HG03045 (cell line): ENCODE data around the gene EXD3.
"Not testable (repeated sequence)": the region's sequence is repeated elsewhere in the genome, so short reads cannot be mapped to it uniquely, and the experiment has no call there.

Experiments used
- ATAC-seq: cut with Tn5 transposase; IDR thresholded peaks from one replicate; pipeline ENCODE4 v1.9.1; 2021; ENCODE audit warnings: mild to moderate bottlenecking, moderate library complexity; ENCODE audit not compliant: unreplicated experiment

The EXD3 gene

DNA sequence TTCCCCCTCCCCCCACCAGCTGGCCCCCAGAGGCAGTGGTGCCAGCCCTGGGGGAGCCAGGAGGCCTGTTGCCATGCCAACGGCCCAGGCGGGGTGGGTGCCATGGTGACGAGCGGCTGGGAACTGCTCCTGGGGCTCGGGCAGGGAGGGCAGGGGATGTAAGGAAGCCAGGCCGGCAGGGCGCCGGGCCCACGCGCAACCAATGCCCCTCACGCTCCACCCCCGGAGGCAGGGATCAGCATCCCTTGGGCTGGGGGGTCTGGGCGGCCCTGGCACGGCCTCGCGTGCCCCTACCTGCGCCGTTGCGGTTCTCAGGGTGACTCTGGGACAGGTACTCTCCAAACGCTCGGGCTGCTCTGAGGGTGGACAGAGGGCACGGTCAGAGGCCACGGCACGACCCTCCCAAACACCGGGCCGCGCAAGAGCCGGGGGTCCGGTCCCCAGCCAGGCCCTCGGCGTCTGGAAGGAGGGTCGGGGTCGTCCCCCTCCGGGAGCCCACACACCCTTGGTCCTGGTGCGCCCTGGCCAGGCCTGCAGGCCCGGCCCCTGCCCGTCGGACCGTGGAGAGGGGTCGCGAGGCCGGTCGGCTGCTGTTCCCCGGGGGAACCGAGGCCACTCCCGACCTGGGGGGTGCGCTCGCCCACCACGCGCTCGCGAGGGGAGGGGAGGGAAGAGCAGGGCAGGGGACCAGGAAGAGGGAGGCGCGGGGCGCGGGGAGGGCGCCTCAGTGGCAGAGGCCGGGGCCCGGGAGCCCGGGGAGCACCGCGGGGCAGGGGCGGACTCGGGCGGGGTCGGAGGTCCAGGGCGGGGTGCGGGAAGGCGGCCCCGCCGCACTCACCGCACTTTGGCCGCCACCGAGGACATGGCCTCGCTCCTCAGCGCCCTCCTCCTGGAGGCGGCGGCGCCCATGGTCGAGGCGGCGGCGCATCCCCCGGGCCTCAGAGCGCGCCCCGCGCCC is 35.5 kb upstream of the EXD3 start:
- ATAC-seq = no peak

DNA sequence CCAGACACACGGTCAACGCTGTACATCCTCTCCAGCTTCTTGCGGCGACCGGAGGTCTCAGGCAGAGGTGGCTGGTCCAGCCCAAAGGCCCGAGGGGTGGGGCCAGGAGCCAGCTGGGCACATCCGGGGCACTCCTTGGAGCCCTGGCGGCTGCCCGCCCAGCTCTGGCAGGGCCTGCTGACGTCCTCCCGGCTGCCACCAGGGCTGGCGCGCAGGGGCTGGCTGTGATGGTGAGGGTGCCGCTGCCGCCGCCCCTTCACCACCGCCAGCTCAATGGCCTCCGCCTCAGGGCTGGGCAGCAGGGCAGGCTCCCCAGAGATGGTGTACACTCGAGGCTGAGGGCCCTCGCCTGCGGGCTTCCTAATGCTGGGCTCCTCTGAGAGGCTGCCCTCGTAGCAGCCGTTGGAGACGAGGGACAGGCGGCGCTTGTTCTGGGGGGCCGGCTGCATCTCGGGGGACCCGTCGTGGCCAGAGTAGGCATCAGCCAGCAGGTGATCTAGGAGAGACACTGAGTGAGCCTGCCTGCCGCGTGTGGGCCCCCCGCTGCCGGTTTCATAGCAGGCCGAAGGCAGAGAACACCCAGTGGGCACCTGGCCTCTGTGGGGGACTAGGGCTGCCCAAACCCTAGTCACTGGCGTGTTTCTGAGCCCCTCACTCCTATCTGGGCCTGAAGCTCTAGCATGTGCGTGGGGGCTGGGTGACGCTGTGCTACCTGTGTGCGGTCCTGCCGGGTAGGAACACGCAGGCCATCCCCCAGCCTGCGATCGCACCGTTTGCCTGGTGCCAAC is 34.6 kb upstream of the EXD3 start:
- no peak for ATAC-seq

DNA sequence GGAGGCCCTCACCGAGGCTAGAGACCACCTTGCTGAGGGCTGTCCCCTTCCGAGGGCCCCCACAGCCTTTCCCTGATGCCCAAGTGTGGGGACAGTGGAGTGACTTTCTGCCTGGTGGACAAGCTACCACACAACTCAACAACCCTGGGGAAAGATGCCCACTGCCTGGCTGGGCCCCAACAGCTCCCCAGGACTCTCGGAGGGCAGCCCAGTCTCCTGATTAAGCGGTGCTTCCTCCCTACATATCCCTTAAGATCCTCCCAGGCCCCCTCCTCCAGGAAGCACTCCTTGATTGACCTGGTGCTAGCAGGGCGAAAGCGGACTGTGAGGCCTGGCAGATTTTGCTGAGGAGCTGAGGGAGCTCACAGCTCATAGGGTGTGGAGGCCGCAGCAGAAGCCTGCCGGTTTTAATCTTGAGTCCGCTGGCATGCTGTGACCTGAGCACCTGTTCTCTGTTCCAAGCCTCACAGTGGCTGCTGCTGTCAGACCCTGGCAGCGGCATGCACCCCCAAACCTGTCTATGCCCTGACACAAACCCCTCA is 34.0 kb upstream of the EXD3 start:
- ATAC-seq = no peak

DNA sequence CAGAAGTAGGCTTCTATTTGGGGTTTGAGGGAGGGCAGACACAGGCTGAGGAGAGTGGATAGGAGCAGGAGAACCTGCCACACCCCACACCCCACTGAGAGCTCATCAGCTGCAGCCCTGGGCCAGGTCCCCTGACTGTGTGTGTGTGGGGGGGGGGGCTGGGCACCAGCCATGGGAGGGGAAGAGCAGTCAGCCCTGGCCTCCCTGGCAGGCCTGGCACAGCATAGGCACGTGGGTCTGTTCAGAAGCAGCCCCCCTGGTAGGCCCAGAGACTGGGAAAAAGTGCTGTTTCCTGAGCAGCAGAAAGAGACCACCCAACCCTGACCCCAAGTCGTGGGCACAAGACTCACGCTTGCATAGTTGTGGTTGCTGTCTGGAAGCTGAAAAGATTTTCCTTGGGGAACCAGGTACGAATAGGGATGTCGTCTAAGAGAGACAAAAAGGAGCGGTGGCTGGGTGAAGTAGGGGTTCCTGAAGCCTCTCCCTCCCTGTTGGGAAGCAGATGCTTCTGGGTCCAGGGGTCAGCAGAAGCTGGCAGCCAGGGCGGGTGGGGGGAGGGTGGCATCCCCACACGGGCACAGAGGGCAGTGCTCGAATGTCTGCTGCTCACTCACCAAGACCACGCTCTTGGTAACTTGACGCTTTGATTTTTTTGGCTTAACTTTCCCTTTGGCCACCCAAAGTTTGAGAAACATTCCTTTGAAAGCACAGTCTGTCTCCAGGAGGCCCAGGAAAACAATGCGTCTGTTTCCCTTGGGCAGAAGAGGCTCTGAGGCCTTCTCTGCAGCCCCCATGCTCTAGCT is 33.3 kb upstream of the EXD3 start:
- no peak for ATAC-seq

DNA sequence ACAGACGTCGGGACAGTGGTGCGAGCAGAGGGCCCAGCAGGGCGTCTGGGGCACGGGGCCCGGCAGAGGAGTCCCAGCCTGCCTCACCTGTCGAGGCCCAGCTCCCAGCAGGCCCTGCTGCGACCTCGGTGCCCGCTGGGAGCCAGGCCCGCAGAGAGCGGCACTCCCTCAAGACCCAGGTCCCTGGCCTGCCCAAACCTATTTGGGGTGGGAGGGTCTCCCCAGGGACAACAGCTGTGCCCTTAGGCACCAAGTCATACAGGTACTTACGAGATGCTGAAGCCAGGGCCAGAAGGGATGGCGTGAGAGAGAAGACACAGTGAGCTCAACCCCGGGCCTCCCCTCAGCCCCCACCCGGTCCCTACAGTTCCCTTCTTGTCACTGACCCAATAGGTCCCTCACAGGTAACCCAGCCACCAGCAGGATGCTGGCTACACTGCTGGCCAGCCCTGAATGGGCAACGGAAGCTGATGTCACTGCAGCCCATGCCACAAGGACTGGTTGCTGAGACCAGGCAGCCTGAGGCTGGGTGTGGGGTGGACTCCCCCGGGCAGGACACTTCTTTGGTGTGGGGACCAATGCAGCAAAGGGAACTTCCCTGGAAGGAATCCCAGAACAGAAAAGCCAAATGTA is 32.5 kb upstream of the EXD3 start:
- ATAC-seq = no peak

DNA sequence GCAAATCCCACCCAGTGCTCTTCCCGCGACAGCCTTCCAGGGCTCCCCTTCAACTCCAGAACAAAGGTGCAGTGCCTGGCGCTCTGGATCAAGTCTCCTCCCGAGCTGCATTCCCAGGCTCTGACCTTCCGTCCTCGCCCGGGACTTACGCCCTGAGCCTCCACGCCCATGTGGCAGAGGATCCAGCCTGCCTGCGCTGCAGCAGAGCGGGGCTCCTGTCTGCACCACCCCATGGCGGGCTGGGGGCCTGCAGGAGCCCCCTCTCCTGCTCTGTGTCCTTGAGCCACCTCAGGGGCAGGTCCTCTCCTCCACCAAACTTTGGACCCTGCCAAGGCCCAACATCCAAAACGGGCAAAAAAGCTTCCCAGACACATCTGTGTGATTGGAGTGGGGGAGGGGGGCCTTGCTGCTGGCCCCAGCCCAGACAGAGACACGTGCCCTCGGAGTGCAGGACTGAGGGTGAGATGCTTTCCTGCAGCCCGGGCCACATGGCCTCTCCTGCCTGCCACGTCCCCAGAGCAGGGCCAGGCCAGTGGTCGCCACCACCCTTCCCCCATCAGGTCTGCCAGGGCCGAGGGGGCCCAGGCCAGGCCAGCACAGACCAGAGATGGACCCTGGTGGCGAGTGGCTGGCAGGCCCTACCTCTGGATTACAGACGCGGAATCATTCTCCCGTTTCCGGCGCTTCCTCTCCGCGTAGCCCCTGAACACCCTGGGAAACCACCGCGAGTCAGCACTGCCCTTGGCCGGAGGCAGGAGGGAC is 31.8 kb upstream of the EXD3 start:
- ATAC-seq = no peak

DNA sequence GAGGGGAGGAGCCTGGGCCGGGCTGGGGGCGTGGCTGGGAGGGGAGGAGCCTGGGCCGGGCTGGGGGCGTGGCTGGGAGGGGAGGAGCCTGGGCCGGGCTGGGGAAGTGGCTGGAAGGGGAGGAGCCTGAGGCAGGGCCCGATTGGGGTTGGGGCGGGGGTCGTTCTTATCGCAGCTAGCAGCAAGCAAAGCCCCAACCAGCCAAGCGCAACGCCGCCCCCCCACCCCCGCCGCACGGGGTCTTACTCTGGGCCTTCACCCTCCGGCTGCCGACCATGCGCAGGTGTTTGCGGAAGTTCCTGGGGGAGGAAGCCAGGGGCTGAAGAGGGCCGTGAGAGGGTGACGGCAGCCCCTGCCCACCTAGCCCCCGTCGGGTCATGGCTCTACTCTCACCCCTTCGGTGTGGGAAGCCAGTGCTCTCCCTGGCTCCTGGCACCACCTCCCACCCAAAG is 31.2 kb upstream of the EXD3 start:
- ATAC-seq = no peak

DNA sequence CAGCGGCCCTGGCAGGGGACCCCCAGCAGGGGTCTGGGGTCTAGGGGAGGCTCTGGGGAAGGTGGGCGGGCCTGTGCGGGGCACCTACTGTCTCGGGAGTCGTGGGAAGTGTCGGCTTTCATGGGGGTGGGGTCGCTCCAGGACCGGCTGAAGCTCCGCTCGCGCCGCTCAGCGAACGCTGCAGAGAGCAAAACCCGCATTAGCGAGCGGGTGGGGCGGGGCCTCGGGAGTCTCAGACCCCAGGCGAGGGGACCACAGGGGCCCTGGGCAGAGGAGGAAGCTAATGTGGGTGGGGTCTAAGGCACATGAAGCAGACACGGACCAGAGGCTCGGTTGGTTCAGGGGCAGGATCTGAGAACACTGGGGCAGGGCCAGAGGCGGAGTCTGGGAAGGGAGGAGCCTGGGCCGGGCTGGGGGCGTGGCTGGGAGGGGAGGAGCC is 30.7 kb upstream of the EXD3 start:
- ATAC-seq = no peak

DNA sequence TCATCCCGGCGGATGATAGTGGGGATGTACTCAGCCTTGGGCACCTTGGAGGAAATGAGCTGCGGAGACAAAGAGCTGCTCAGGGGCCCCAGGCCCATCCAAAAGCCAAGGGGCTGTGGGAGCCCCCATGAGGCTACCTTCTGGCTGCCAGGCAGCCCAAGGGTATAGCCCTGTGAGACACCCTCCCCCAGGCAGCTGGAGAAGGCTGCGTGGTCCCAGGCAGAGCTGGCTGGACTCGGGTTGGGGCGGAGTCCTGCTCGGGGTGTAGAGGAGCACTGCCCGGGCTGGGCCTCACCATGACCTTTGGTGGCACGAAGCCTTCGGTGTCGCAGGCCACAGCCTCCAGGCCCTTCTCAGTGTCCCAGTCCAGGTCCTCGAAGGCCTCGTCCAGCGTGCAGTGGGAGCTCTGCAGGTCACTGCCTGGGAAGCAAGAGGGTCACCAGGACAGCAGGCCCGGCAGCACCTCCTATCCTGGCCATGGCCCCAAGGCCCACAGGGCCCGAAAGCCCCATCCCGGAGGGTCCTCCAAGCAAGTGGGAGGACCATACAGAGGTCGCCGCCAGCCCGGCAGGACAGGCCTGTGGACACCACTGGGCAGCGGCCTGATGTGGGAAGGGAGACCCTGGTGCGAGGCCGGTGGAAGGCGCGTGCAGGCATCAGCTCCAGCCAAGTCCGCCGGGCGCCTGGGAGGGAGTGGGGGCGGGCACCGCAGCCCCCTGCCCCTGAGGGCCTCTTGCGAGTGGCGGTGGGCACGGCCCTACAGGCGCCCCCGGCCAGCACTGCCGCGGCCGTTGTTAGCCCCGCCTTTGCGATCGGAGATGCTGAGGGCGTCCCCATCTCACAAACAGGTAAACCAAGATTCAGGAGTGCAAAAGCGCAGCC is 30.0 kb upstream of the EXD3 start:
- ATAC-seq = no peak

DNA sequence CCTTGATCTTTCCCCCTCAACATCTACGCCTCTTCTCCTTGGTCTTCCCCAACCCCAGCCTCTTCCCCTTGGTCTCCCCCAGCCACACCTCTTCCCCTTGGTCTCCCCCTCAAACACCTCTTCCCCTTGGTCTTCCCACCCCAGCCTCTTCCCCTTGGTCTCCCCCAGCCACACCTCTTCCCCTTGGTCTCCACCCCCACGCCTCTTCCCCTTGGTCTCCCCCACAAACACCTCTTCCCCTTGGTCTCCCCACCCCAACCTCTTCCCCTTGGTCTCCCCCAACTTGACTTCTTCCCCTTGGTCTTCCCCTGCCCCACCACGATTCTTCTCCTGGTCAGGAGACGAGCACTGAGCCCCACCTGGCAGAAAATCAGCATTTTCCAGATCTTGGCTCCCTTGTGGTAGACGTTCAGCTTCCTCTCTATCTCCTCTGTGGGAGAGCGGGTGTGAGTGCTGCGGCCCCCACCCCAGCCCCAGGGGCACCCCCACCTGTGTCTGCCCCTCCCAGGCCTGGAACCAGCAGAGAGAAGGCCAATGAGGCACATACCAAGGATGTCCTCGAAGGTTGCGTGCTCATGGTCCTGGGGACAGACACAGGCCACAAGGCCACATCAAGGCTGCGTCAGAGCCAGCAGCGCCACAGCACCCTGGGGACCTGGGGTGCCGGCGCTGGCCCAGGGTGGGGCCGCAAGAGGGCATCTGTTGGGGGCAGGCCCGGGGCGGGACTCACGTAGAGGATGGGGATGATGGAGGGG is 29.2 kb upstream of the EXD3 start:
- no peak for ATAC-seq

DNA sequence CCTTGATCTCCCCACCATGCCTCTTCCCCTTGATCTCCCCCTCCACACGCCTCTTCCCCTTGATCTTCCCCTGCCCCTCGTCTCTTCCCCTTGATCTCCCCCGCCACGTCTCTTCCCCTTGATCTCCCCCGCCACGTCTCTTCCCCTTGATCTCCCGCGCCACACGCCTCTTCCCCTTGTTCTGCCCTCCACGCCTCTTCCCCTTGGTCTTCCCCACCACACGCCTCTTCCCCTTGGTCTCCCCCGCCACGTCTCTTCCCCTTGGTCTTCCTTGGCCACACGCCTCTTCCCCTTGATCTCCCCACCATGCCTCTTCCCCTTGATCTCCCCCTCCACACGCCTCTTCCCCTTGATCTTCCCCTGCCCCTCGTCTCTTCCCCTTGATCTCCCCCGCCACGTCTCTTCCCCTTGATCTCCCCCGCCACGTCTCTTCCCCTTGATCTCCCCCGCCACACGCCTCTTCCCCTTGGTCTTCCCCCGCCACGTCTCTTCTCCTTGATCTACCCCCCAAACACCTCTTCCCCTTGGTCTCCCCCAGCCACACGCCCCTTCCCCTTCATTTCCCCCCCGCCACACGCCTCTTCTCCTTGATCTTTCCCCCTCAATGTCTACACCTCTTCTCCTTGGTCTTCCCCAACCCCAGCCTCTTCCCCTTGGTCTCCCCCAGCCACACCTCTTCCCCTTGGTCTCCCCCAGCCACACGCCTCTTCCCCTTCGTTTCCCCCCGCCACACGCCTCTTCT is 28.5 kb upstream of the EXD3 start:
- not testable (repeated sequence) for ATAC-seq

DNA sequence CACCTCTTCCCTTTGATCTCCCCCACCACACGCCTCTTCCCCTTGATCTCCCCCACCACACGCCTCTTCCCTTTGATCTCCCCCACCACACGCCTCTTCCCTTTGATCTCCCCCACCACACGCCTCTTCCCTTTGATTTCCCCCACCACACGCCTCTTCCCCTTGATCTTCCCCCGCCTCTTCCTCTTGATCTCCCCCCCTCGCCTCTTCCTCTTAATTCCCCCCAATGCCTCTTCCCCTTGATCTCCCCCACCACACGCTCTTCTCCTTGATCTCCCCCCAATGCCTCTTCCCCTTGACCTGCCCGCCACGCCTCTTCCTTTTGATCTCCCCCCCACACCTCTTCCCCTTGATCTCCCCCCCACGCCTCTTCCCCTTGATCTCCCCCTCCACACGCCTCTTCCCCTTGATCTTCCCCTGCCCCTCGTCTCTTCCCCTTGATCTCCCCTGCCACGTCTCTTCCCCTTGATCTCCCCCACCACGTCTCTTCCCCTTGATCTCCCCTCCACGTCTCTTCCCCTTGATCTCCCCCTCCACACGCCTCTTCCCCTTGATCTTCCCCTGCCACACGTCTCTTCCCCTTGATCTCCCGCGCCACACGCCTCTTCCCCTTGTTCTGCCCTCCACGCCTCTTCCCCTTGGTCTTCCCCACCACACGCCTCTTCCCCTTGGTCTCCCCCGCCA is 27.7 kb upstream of the EXD3 start:
- not testable (repeated sequence) for ATAC-seq

DNA sequence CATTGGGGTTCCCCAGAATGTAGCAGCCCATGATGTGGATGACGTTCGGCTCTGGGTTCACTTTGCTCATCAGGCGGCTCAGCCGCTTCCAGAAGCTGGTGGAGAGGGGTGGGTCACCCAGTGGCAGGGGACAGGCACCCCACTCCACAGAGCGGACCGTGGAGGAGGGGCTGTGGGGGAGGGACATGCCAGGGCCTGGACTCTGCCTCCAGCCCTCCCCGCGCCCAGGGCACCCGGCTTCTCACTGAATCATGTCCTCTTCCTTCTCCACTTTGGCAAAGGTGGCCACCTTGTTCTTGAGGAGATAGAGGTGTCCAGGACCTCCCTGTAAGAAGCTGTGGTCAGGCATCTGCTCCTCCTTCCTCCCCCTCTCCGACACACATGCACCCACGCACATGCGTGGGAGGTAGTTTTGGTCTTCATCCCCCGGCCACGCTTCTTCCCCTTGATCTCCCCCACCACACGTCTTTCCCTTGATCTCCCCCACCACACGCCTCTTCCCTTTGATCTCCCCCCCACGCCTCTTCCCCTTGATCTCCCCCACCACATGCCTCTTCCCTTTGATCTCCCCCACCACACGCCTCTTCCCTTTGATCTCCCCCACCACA is 27.1 kb upstream of the EXD3 start:
- no peak for ATAC-seq

DNA sequence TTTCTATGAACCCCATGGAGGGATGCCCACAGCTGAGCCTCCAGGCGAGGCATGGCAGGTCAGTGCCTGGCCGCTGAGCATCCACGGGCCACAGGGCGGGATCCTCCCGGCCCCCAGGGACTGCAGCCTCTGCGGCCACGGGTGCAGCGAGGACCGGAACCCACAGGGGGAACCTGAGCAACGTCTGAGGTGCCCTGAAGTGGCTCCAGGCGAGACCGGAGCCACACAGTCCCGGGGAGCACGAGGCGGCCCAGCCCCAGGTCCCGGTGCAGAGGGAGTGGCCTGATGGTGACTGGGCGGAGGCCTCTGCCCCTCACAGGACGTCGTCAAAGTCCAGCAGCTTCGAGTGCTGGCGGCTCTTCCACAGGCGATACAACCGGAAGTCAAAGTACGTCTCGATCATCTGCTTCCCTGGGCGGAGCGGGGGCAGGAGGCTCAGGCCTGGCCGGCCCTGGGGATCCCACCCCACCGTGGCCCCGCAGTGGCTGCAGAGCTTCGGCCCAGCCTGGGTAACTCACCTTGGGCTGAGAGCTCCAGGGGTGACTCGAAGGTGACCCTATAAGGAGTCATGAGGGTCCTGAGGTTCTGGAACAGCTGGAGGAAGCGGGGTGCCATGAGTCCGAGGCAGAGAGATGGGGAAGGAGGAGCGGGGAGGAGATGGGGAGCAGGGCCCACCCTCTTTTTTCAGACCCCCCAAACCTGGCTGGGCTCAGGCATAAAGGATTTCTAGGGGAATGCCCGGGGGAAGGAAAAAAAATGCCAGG is 26.3 kb upstream of the EXD3 start:
- ATAC-seq = no peak

DNA sequence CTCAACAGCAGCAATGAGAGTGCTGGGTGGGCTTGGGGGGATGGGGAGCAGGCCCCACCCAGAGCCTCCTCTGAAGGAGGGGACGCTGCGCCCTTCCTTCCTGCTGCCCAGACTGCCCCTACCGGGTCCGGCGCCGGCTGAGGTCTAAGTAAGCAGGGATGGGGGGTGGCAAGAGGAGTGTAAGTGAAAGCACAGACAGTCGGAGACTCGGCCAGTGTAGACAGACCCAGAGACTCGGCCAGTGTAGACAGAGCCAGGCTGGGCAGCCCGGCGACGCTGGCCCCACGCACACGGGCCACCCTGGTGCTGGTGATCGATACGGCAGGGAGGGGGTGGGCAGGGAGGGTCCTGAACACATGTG is 25.6 kb upstream of the EXD3 start:
- no peak for ATAC-seq
